ENCODE measurements around the gene MAPKBP1.

- no peak for TF ChIP-seq CTCF (IDR thresholded peaks at IDR 0.05)
- no peak for TF ChIP-seq POLR2A (IDR thresholded peaks at IDR 0.05)
These were observed 92.0 kb downstream of the MAPKBP1 start for GRCh38 chr15:41866263-41866703.
